ENCODE measurements around the gene PRDM11.

DNA sequence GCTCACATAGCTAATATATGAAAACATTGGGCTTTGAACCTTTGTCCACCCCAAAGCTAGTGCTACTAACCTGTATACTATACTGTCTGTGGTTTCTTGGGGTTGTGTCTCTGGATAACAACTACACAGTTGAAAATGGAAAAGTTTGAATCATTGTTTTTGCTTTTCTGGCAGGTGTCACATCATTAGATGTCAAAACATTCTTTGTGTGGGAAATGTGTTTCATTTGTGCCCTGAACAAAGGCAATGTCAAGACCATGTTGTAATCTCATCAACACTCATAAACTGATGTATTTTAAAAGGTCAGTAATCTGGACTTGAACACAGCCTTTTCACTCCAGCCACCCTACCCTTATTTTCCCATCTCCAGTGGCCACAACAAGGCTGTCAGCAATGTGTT, 123.2 kb downstream of the PRDM11 start:
- TF ChIP-seq RFX5 (IDR thresholded peaks at IDR 0.05; ENCODE audit: borderline replicate concordance, low read depth, low read length) = no peak
- TF ChIP-seq RAD21 (IDR thresholded peaks at IDR 0.05 in 1 of 2, conservative IDR thresholded peaks at IDR 0.05 in 1 of 2; ENCODE audit: low read depth in 2 of 2, low read length in 2 of 2) = no peak
- no peak for TF ChIP-seq POLR2AphosphoS5 (IDR thresholded peaks at IDR 0.05; ENCODE audit: low read depth, low read length)
- TF ChIP-seq, protein P1, sequence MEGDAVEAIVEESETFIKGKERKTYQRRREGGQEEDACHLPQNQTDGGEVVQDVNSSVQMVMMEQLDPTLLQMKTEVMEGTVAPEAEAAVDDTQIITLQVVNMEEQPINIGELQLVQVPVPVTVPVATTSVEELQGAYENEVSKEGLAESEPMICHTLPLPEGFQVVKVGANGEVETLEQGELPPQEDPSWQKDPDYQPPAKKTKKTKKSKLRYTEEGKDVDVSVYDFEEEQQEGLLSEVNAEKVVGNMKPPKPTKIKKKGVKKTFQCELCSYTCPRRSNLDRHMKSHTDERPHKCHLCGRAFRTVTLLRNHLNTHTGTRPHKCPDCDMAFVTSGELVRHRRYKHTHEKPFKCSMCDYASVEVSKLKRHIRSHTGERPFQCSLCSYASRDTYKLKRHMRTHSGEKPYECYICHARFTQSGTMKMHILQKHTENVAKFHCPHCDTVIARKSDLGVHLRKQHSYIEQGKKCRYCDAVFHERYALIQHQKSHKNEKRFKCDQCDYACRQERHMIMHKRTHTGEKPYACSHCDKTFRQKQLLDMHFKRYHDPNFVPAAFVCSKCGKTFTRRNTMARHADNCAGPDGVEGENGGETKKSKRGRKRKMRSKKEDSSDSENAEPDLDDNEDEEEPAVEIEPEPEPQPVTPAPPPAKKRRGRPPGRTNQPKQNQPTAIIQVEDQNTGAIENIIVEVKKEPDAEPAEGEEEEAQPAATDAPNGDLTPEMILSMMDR (IDR thresholded peaks at IDR 0.05; ENCODE audit: control extremely low read depth in 1 of 3, insufficient read depth in 1 of 3, low read depth in 1 of 3, low read length in 3 of 3) = no peak
- no peak for TF ChIP-seq TBP (IDR thresholded peaks at IDR 0.05; ENCODE audit: low read depth, low read length)
- TF ChIP-seq POLR2A (IDR thresholded peaks at IDR 0.05; ENCODE audit: control extremely low read depth in 1 of 2, low read depth in 2 of 2, low read length in 2 of 2) = no peak

Measured in H1 (cell line).